ENCODE data around the gene RIC8B. TPM values are rescaled to one million over a fixed set of nuclear protein-coding genes. Genes with fewer than 3 reads are reported as not detected.
A peak's percentile ranks its signal among the peaks of the same experiment; 100 is the strongest.

RIC8B gene
- total RNA-seq, 1 donor from 2014 or later, result 16.7 TPM

- Histone ChIP-seq H3K4me3 (no peak overlapping the region), H3K9me3 (no peaks in the 10 kb centered on the region), H3K4me1 (peaks cover 4% of the 10 kb centered on the region), H3K27me3 (ENCODE audit: low read depth) (peaks cover 29% of the 10 kb centered on the region), H3K27ac (no peak overlapping the region), H3K36me3 (no peaks in the 10 kb centered on the region)
- no peak for ATAC-seq
- intact Hi-C loops (cut with DNase I), result no loop called here
- TF ChIP-seq CTCF (IDR thresholded peaks at IDR 0.05), result no peak
- DNase-seq, result no peak
Measured at GRCh38 chr12:106907411-106907810, 132.9 kb downstream of the RIC8B start.

- Histone ChIP-seq H3K27me3 (ENCODE audit: low read depth) (peaks cover 29% of the 10 kb centered on the region), H3K9me3 (no peaks in the 10 kb centered on the region), H3K4me1 (peaks cover 4% of the 10 kb centered on the region), H3K4me3 (no peak overlapping the region), H3K36me3 (no peaks in the 10 kb centered on the region), H3K27ac (no peak overlapping the region)
- intact Hi-C loops (cut with DNase I), result no loop called here
- DNase-seq (no peak), ATAC-seq (no peak)
- TF ChIP-seq CTCF (IDR thresholded peaks at IDR 0.05), result no peak
Measured at GRCh38 chr12:106907846-106908245, 133.4 kb downstream of the RIC8B start.

- H3K27me3 ChIP-seq (ENCODE audit: low read depth), result peaks cover 29% of the 10 kb centered on the region
- H3K27ac ChIP-seq, result no peak overlapping the region
- no peak for TF ChIP-seq CTCF (IDR thresholded peaks at IDR 0.05)
- H3K36me3 ChIP-seq, result no peaks in the 10 kb centered on the region
- H3K9me3 ChIP-seq, result no peaks in the 10 kb centered on the region
- ATAC-seq (no peak), DNase-seq (no peak)
- no peak overlapping the region for H3K4me3 ChIP-seq
- intact Hi-C loops (cut with DNase I), result no loop called here
- H3K4me1 ChIP-seq, result peaks cover 4% of the 10 kb centered on the region
Measured at GRCh38 chr12:106908561-106908960, 134.1 kb downstream of the RIC8B start.

GRCh38 chr12:106910202-106910601 lies 135.7 kb downstream of the RIC8B start:
- TF ChIP-seq CTCF (IDR thresholded peaks at IDR 0.05), result no peak
- H3K9me3 ChIP-seq, result no peaks in the 10 kb centered on the region
- H3K4me3 ChIP-seq, result no peak overlapping the region
- H3K27me3 ChIP-seq (ENCODE audit: low read depth), result peaks cover 29% of the 10 kb centered on the region
- no peaks in the 10 kb centered on the region for H3K36me3 ChIP-seq
- H3K4me1 ChIP-seq, result no peaks in the 10 kb centered on the region
- ATAC-seq, result peak; percentile 42 to 65
- no peak overlapping the region for H3K27ac ChIP-seq
- intact Hi-C loops (cut with DNase I), result no loop called here
- no peak for DNase-seq

GRCh38 chr12:106911581-106911980 lies 137.1 kb downstream of the RIC8B start:
- Histone ChIP-seq H3K27me3 (ENCODE audit: low read depth) (peaks cover 33% of the 10 kb centered on the region), H3K27ac (no peak overlapping the region), H3K4me1 (no peaks in the 10 kb centered on the region), H3K4me3 (no peak overlapping the region), H3K36me3 (no peaks in the 10 kb centered on the region), H3K9me3 (no peaks in the 10 kb centered on the region)
- no peak for DNase-seq
- TF ChIP-seq CTCF (IDR thresholded peaks at IDR 0.05), result no peak
- no peak for ATAC-seq
- intact Hi-C loops (cut with DNase I), result no loop called here

GRCh38 chr12:106913456-106913855 lies 139.0 kb downstream of the RIC8B start:
- no peaks in the 10 kb centered on the region for H3K9me3 ChIP-seq
- ATAC-seq, result no peak
- peaks cover 23% of the 10 kb centered on the region for H3K27me3 ChIP-seq (ENCODE audit: low read depth)
- no peak for DNase-seq
- no peaks in the 10 kb centered on the region for H3K36me3 ChIP-seq
- no peak for TF ChIP-seq CTCF (IDR thresholded peaks at IDR 0.05)
- H3K4me1 ChIP-seq, result no peaks in the 10 kb centered on the region
- intact Hi-C loops (cut with DNase I), result no loop called here
- H3K27ac ChIP-seq, result no peak overlapping the region
- H3K4me3 ChIP-seq, result no peak overlapping the region
